ENCODE measurements around the gene SLC2A9.

SLC2A9 gene

GRCh38 chr4:10007436-10007740 lies 13.9 kb downstream of the SLC2A9 start:
- TF ChIP-seq REST (IDR thresholded peaks at IDR 0.05; ENCODE audit: low read depth) (no peak), RAD21 (IDR thresholded peaks at IDR 0.05; ENCODE audit: low read depth) (no peak), USF1 (IDR thresholded peaks at IDR 0.05) (no peak), YY1 (IDR thresholded peaks at IDR 0.05; ENCODE audit: low read depth) (no peak), TEAD4 (IDR thresholded peaks at IDR 0.05) (no peak), MAX (IDR thresholded peaks at IDR 0.05) (no peak), FOXM1 (IDR thresholded peaks at IDR 0.05; ENCODE audit: borderline replicate concordance, low read depth) (no peak), EP300 (IDR thresholded peaks at IDR 0.05; ENCODE audit: borderline replicate concordance) (no peak), NFIC (IDR thresholded peaks at IDR 0.05) (no peak), ZBTB7A (IDR thresholded peaks at IDR 0.05; ENCODE audit: low read depth) (no peak), EGR1 (IDR thresholded peaks at IDR 0.05) (no peak), TCF12 (IDR thresholded peaks at IDR 0.05; ENCODE audit: low read depth) (no peak)

- TF ChIP-seq FOXM1 (IDR thresholded peaks at IDR 0.05; ENCODE audit: borderline replicate concordance, low read depth) (no peak), TEAD4 (IDR thresholded peaks at IDR 0.05) (peak; percentile 83), NFIC (IDR thresholded peaks at IDR 0.05) (peak; percentile 50; the same call in 1 of the 2 replicates), EP300 (IDR thresholded peaks at IDR 0.05; ENCODE audit: borderline replicate concordance) (peak; percentile 31; the same call in 1 of the 2 replicates), USF1 (IDR thresholded peaks at IDR 0.05) (no peak)
Measured at GRCh38 chr4:10006601-10007435, 14.5 kb downstream of the SLC2A9 start.

- TF ChIP-seq TCF12 (IDR thresholded peaks at IDR 0.05; ENCODE audit: low read depth) (peak; percentile 42; the same call in 1 of the 2 replicates), CEBPB (IDR thresholded peaks at IDR 0.05) (peak; percentile 92), EGR1 (IDR thresholded peaks at IDR 0.05) (no peak), EP300 (IDR thresholded peaks at IDR 0.05; ENCODE audit: borderline replicate concordance) (peak; percentile 60; the same call in 1 of the 2 replicates), ZBTB7A (IDR thresholded peaks at IDR 0.05; ENCODE audit: low read depth) (no peak), YY1 (IDR thresholded peaks at IDR 0.05; ENCODE audit: low read depth) (0 out of 2 replicates have a peak, but pooled peaks have one; percentile 12), TEAD4 (IDR thresholded peaks at IDR 0.05) (0 out of 2 replicates have a peak, but pooled peaks have one; percentile 20), FOXM1 (IDR thresholded peaks at IDR 0.05; ENCODE audit: borderline replicate concordance, low read depth) (no peak), REST (IDR thresholded peaks at IDR 0.05; ENCODE audit: low read depth) (no peak), NFIC (IDR thresholded peaks at IDR 0.05) (peak; percentile 43), MAX (IDR thresholded peaks at IDR 0.05) (no peak)
Measured at GRCh38 chr4:10006231-10006600, 15.1 kb downstream of the SLC2A9 start.

GRCh38 chr4:10005632-10006031 lies 15.7 kb downstream of the SLC2A9 start:
- TF ChIP-seq FOXM1 (IDR thresholded peaks at IDR 0.05; ENCODE audit: borderline replicate concordance, low read depth) (no peak), YY1 (IDR thresholded peaks at IDR 0.05; ENCODE audit: low read depth) (no peak), RAD21 (IDR thresholded peaks at IDR 0.05; ENCODE audit: low read depth) (no peak), CEBPB (IDR thresholded peaks at IDR 0.05) (no peak), TCF12 (IDR thresholded peaks at IDR 0.05; ENCODE audit: low read depth) (no peak), USF1 (IDR thresholded peaks at IDR 0.05) (no peak), EGR1 (IDR thresholded peaks at IDR 0.05) (no peak), TEAD4 (IDR thresholded peaks at IDR 0.05) (no peak), NFIC (IDR thresholded peaks at IDR 0.05) (no peak), TAF1 (IDR thresholded peaks at IDR 0.05; ENCODE audit: low read depth) (no peak), CREB1 (IDR thresholded peaks at IDR 0.05; ENCODE audit: low read depth) (no peak), EP300 (IDR thresholded peaks at IDR 0.05; ENCODE audit: borderline replicate concordance) (no peak), ZBTB7A (IDR thresholded peaks at IDR 0.05; ENCODE audit: low read depth) (no peak), MAX (IDR thresholded peaks at IDR 0.05) (no peak), REST (IDR thresholded peaks at IDR 0.05; ENCODE audit: low read depth) (no peak)
